Choroid plexus epithelial cell (primary cell): ENCODE results near the gene DIDO1.

Experiments
- DNase-seq: peaks from one replicate; pipeline ENCODE4 v3.0.0-alpha.2; 2010; ENCODE audit warnings: low read depth
- H3K4me3 ChIP-seq: 2 replicates; pipeline ENCODE4 v1.5.1; 2011; ENCODE audit warnings: low read depth, mild to moderate bottlenecking, control low read depth, low read length, moderate library complexity
- CTCF ChIP-seq: conservative IDR thresholded peaks from 2 replicates; pipeline ENCODE4 v1.5.1; 2011; ENCODE audit warnings: low read depth, mild to moderate bottlenecking, control low read depth, inconsistent platforms, low read length, moderate library complexity

Gene DIDO1

DNA sequence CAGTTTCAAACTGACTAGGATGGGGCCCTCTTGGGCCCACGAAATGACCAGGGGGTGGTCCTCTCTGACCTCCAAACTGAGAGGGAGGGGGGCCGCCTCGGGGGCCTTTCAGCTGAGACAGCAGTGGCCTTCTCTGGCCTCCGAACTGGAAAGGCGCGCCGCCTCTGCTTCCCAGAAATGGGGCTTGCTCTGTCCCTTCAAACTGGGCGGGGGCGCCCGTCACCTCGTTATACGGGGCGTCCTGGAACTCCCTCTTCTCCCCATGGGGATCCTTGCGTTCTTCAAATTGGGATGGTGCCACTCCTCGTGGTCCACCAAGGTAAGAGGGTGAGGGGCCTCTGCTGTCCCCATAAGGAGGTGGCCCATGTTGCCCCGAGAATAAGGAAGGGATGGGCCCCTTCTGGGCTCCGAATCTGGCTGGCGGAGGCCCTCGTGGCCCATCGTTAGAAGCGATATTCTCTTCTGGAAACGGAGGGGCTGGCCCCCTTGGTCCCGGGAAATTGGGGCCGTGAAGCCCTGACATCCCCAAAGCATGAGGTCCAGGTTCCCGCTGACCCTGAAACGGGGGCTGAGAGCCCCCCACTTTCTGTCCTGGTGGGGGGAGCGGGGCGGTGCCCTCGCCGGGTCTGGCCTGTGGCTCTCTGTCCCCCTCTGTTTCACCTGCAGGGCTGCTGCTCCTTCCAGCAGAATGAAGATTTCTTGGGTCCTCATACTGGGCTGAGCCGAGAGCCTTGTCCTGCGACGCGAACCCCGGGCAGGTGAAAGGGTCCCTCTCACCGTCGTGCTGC is 46.0 kb downstream of the DIDO1 start:
- no peak for TF ChIP-seq CTCF

DNA sequence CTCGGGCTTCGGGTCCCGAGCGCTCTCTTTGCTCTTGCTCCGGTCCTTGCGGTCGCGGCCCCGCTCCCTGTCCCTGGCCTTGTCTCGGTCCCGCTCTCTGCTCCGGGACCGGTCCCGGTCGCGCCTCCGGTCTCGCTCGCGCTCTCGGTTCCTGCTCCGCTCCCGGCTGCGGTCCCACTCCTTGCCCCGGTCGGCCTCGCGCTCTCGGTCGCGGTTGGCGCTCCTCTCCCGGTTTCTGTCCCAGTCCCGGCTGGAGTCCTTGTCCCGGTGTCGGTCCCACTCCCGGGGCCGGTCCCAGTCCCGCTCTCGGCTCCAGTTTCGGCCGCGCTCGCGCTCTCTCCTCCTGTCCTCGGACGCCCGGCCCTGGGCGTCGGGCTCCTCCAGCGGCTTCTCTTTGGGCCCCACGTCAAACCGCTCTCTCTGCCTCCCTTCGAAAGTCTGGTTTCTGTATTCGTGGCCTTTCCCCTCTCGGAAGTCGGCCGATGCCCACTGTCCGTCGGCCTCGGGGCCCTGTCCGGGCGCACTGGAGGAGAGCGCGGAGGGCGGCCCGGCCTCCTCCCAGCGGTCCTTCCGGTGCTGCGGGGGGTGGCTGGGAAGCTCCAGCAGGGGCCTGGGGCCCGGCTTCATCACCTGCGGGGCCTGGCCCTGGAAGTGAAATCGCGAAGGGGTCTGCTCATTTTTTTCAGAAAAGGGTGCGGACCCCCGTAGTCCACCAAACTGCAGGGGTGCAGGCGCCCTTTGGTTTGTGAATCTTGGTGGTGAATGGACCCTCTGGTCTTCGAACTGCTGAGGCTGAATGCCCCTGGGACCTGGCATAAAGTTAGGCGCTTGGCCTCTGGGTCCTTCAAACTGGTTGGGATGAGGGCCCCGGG is 46.8 kb downstream of the DIDO1 start:
- TF ChIP-seq CTCF, result no peak
- peak overlapping the region; percentile 3 for H3K4me3 ChIP-seq
- DNase-seq, result no peak

More for the DNA sequence above, 46.0 kb downstream of the DIDO1 start:
- no peak for DNase-seq
- H3K4me3 ChIP-seq, result no peak overlapping the region

- no peak for DNase-seq
- TF ChIP-seq CTCF, result no peak
Measured at GRCh38 chr20:62878244-62879038, 47.9 kb downstream of the DIDO1 start.

GRCh38 chr20:62876902-62877816 is 49.1 kb downstream of the DIDO1 start:
- no peak for TF ChIP-seq CTCF
- no peak overlapping the region for H3K4me3 ChIP-seq
- DNase-seq, result peak; percentile 71

More at GRCh38 chr20:62878244-62879038, 47.9 kb downstream of the DIDO1 start:
- no peak overlapping the region for H3K4me3 ChIP-seq

DNA sequence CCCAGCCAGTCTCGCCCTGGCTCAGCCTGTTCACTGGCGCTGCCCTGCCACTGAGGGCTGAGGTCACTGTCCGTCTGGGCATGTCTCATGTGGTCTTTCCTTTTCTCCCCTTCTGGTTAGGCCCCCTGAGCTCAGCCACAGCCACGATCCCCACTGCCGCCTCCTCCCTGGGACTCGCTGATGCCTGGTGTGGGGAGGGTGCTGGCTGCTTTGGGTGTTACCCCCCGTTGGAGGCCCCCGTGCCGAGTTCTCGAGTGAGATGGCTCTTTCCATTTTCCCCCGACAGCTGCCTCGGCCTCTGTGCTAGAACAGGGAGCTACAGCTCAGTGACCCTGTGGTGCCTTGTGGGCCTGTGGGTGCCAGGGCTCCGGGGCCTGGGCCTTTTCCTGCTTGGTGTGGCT is 49.8 kb downstream of the DIDO1 start:
- TF ChIP-seq CTCF, result no peak
- DNase-seq, result no peak
- no peak overlapping the region for H3K4me3 ChIP-seq
